H1 (cell line): ENCODE measurements around the gene RGS9. TPM values are rescaled to one million over a fixed set of nuclear protein-coding genes. Genes with fewer than 3 reads are reported as not detected.

Source experiments
- CHD2 ChIP-seq: IDR thresholded peaks from 2 replicates; pipeline ENCODE4 v1.6.1; 2012; ENCODE audit warnings: low read length, improper control_type of control experiment
- EP300 ChIP-seq, 2 experiments: IDR thresholded peaks; 1 replicate in 1 of 2; 2 replicates in 1 of 2; pipeline ENCODE4 v1.6.1; 2011 to 2012; ENCODE audit warnings: low read depth in 2 of 2, low read length in 2 of 2, mild to moderate bottlenecking in 2 of 2, borderline replicate concordance in 1 of 2, inconsistent platforms in 1 of 2, moderate library complexity in 1 of 2
- FOSL1 ChIP-seq: IDR thresholded peaks from 2 replicates; pipeline ENCODE4 v1.6.1; 2011; ENCODE audit warnings: mild to moderate bottlenecking, low read depth, low read length, moderate library complexity; ENCODE audit not compliant: insufficient read depth
- GABPA ChIP-seq: IDR thresholded peaks from 2 replicates; pipeline ENCODE4 v1.6.1; 2011; ENCODE audit warnings: mild to moderate bottlenecking, low read length, moderate library complexity, borderline replicate concordance; ENCODE audit not compliant: insufficient read depth
- GTF2F1 ChIP-seq: IDR thresholded peaks from 2 replicates; pipeline ENCODE4 v1.6.1; 2012; ENCODE audit warnings: low read depth, low read length, improper control_type of control experiment, borderline replicate concordance
- KDM4A ChIP-seq: IDR thresholded peaks from one replicate; pipeline ENCODE4 v1.7.1; 2012; ENCODE audit warnings: low read depth, mild to moderate bottlenecking, moderate library complexity, low read length, inconsistent platforms; ENCODE audit not compliant: severe bottlenecking
- MAFK ChIP-seq: IDR thresholded peaks from 2 replicates; pipeline ENCODE4 v1.6.1; 2012; ENCODE audit warnings: low read depth, mild to moderate bottlenecking, improper control_type of control experiment, low read length
- SRF ChIP-seq: IDR thresholded peaks from 2 replicates; pipeline ENCODE4 v1.6.1; 2011; ENCODE audit warnings: mild to moderate bottlenecking, low read depth, low read length, moderate library complexity
- TAF1 ChIP-seq: IDR thresholded peaks from 2 replicates; pipeline ENCODE4 v1.6.1; 2011; ENCODE audit warnings: mild to moderate bottlenecking, low read depth, low read length
- ZNF274 ChIP-seq: IDR thresholded peaks from 2 replicates; pipeline ENCODE4 v1.7.0; 2012; ENCODE audit warnings: low read length, borderline replicate concordance; ENCODE audit errors: extremely low read depth
- polyA plus RNA-seq, 7 experiments: library from polyadenylated mRNA; depleted of rRNA in 3 of 7; stranded (reverse) in 5 of 7; unstranded in 2 of 7; fragments of >200 nt in 5 of 7; fragments of 200-250 nt in 2 of 7; gene quantifications; 1 replicate in 5 of 7; 2 replicates in 1 of 7; 4 replicates in 1 of 7; pipeline versions ENCODE4 v1.2.1 to v1.2.3, GENCODE V29; 2011 to 2013; ENCODE audit warnings: missing spikeins in 2 of 7, mixed read lengths in 2 of 7
- total RNA-seq: library from RNA; stranded (reverse); fragmentation: NEBNext Ultra II Directional; extraction: Animal tissue kit (Norgen Biotek cat#: 25700); gene quantifications from 2 replicates; pipeline ENCODE4 v1.2.1, GENCODE V29; 2021
- TF ChIP-seq, protein P1 (sequence below): fragments of 300-600 bp; sonication (generic); IDR thresholded peaks from 2 replicates; pipeline ENCODE4 v1.7.1; 2012; ENCODE audit warnings: low read length, moderate library complexity, mild to moderate bottlenecking, inconsistent platforms; ENCODE audit not compliant: insufficient replicate concordance

Gene RGS9
- total and polyA plus RNA-seq, 2 of the 8 experiments (the other 6 are each of a cell fraction or from before 2014, with no cell fraction given) = 8.9 to 20.5 TPM

DNA sequence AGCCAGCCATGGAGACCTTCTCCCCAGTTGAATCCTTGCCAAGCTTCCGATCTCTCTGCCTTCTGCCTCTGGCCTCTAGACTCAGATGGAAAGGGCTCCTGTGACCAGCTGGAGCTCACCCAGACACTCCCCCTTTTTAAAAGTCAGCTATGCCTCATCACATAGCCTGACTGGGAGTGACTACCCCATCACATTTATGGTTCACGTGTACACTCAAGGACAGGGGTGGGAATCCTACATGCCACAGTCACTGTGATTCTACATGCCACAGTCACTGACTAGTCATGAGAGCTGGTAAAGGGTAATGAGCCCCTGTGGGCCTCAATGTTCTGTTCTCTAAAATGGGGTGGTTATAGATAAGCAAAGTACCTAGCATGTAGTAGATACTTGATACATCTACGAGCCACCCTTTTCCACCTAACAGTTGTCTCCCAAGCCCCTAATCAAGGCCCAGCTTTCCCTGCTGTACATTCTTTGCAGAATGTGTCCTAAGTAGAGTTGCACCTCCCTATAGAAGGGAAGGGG is 85.1 kb downstream of the RGS9 start (continued):
- TF ChIP-seq, protein P1, sequence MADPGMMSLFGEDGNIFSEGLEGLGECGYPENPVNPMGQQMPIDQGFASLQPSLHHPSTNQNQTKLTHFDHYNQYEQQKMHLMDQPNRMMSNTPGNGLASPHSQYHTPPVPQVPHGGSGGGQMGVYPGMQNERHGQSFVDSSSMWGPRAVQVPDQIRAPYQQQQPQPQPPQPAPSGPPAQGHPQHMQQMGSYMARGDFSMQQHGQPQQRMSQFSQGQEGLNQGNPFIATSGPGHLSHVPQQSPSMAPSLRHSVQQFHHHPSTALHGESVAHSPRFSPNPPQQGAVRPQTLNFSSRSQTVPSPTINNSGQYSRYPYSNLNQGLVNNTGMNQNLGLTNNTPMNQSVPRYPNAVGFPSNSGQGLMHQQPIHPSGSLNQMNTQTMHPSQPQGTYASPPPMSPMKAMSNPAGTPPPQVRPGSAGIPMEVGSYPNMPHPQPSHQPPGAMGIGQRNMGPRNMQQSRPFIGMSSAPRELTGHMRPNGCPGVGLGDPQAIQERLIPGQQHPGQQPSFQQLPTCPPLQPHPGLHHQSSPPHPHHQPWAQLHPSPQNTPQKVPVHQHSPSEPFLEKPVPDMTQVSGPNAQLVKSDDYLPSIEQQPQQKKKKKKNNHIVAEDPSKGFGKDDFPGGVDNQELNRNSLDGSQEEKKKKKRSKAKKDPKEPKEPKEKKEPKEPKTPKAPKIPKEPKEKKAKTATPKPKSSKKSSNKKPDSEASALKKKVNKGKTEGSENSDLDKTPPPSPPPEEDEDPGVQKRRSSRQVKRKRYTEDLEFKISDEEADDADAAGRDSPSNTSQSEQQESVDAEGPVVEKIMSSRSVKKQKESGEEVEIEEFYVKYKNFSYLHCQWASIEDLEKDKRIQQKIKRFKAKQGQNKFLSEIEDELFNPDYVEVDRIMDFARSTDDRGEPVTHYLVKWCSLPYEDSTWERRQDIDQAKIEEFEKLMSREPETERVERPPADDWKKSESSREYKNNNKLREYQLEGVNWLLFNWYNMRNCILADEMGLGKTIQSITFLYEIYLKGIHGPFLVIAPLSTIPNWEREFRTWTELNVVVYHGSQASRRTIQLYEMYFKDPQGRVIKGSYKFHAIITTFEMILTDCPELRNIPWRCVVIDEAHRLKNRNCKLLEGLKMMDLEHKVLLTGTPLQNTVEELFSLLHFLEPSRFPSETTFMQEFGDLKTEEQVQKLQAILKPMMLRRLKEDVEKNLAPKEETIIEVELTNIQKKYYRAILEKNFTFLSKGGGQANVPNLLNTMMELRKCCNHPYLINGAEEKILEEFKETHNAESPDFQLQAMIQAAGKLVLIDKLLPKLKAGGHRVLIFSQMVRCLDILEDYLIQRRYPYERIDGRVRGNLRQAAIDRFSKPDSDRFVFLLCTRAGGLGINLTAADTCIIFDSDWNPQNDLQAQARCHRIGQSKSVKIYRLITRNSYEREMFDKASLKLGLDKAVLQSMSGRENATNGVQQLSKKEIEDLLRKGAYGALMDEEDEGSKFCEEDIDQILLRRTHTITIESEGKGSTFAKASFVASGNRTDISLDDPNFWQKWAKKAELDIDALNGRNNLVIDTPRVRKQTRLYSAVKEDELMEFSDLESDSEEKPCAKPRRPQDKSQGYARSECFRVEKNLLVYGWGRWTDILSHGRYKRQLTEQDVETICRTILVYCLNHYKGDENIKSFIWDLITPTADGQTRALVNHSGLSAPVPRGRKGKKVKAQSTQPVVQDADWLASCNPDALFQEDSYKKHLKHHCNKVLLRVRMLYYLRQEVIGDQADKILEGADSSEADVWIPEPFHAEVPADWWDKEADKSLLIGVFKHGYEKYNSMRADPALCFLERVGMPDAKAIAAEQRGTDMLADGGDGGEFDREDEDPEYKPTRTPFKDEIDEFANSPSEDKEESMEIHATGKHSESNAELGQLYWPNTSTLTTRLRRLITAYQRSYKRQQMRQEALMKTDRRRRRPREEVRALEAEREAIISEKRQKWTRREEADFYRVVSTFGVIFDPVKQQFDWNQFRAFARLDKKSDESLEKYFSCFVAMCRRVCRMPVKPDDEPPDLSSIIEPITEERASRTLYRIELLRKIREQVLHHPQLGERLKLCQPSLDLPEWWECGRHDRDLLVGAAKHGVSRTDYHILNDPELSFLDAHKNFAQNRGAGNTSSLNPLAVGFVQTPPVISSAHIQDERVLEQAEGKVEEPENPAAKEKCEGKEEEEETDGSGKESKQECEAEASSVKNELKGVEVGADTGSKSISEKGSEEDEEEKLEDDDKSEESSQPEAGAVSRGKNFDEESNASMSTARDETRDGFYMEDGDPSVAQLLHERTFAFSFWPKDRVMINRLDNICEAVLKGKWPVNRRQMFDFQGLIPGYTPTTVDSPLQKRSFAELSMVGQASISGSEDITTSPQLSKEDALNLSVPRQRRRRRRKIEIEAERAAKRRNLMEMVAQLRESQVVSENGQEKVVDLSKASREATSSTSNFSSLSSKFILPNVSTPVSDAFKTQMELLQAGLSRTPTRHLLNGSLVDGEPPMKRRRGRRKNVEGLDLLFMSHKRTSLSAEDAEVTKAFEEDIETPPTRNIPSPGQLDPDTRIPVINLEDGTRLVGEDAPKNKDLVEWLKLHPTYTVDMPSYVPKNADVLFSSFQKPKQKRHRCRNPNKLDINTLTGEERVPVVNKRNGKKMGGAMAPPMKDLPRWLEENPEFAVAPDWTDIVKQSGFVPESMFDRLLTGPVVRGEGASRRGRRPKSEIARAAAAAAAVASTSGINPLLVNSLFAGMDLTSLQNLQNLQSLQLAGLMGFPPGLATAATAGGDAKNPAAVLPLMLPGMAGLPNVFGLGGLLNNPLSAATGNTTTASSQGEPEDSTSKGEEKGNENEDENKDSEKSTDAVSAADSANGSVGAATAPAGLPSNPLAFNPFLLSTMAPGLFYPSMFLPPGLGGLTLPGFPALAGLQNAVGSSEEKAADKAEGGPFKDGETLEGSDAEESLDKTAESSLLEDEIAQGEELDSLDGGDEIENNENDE = no peak
- no peak for TF ChIP-seq TAF1
- no peak for TF ChIP-seq MAFK
- TF ChIP-seq FOSL1 = no peak
- no peak for TF ChIP-seq KDM4A
- no peak for TF ChIP-seq GTF2F1
- TF ChIP-seq CHD2 = no peak
- no peak for TF ChIP-seq SRF
- TF ChIP-seq ZNF274 = no peak
- TF ChIP-seq GABPA = no peak
- no peak for TF ChIP-seq EP300 (IDR thresholded peaks at IDR 0.05; ENCODE audit: borderline replicate concordance in 1 of 2, low read depth in 2 of 2, low read length in 2 of 2)
